IPS-11a (cell line): ENCODE measurements around the gene ATXN7.

ENCODE experiments used
- H3K4me3 ChIP-seq: one replicate; pipeline ENCODE4 v1.5.1; 2013; ENCODE audit warnings: low read depth, low read length, control low read depth

The ATXN7 gene

GRCh38 chr3:64008487-64009351 is 145.1 kb downstream of the ATXN7 start:
- no peak overlapping the region for H3K4me3 ChIP-seq

GRCh38 chr3:64009528-64009927 is 145.9 kb downstream of the ATXN7 start:
- H3K4me3 ChIP-seq: no peak overlapping the region

GRCh38 chr3:64010199-64010598 is 146.5 kb downstream of the ATXN7 start:
- H3K4me3 ChIP-seq: no peak overlapping the region

- no peak overlapping the region for H3K4me3 ChIP-seq
These were observed 148.0 kb downstream of the ATXN7 start for GRCh38 chr3:64011685-64012084.

GRCh38 chr3:64016941-64017620 is 153.4 kb downstream of the ATXN7 start:
- H3K4me3 ChIP-seq: no peak overlapping the region

- no peak overlapping the region for H3K4me3 ChIP-seq
These were observed 155.6 kb downstream of the ATXN7 start for GRCh38 chr3:64019271-64019670.

GRCh38 chr3:64019879-64020278 is 156.2 kb downstream of the ATXN7 start:
- H3K4me3 ChIP-seq: no peak overlapping the region

- H3K4me3 ChIP-seq: no peak overlapping the region
These were observed 158.3 kb downstream of the ATXN7 start for GRCh38 chr3:64021922-64022321.

GRCh38 chr3:64022451-64023186 is 159.0 kb downstream of the ATXN7 start:
- peak overlapping the region; percentile 94 for H3K4me3 ChIP-seq

GRCh38 chr3:64023187-64023860 is 159.7 kb downstream of the ATXN7 start, which contains the start of gene PSMD6:
Gene PSMD6 (minus strand): TSS chr3:64023494. CDS start chr3:64023419, 75 bp downstream.
- peak within 1 kb of the TSS; percentile 94 for H3K4me3 ChIP-seq

GRCh38 chr3:64023861-64024223 is 160.2 kb downstream of the ATXN7 start:
- H3K4me3 ChIP-seq: no peak overlapping the region

- H3K4me3 ChIP-seq: no peak overlapping the region
These were observed 162.7 kb downstream of the ATXN7 start for GRCh38 chr3:64026346-64026745.

- no peak overlapping the region for H3K4me3 ChIP-seq
These were observed 164.0 kb downstream of the ATXN7 start for GRCh38 chr3:64027658-64028057.

- H3K4me3 ChIP-seq: no peak overlapping the region
These were observed 165.1 kb downstream of the ATXN7 start for GRCh38 chr3:64028754-64029153.

GRCh38 chr3:64029287-64029686 is 165.6 kb downstream of the ATXN7 start:
- H3K4me3 ChIP-seq: no peak overlapping the region

GRCh38 chr3:64030741-64031140 is 167.1 kb downstream of the ATXN7 start:
- H3K4me3 ChIP-seq: no peak overlapping the region

GRCh38 chr3:64031540-64032508 is 168.2 kb downstream of the ATXN7 start:
- H3K4me3 ChIP-seq: no peak overlapping the region

GRCh38 chr3:64033069-64033468 is 169.4 kb downstream of the ATXN7 start:
- H3K4me3 ChIP-seq: no peak overlapping the region

GRCh38 chr3:64037084-64037483 is 173.4 kb downstream of the ATXN7 start:
- no peak overlapping the region for H3K4me3 ChIP-seq

- no peak overlapping the region for H3K4me3 ChIP-seq
These were observed 174.6 kb downstream of the ATXN7 start for GRCh38 chr3:64038253-64038767.
